K562 (cell line): Measurements from ENCODE around the gene DCTN2. TPM values are rescaled to one million over a fixed set of nuclear protein-coding genes. Genes with fewer than 3 reads are reported as not detected.

Experiments used
- ARHGAP35 ChIP-seq: fragments of 450-650 bp; IDR thresholded peaks from 2 replicates; pipeline ENCODE4 v1.6.1; 2018; ENCODE audit not compliant: partially characterized antibody
- CCNT2 ChIP-seq: IDR thresholded peaks from 2 replicates; pipeline ENCODE4 v1.6.1; 2011; ENCODE audit warnings: borderline replicate concordance, low read depth, mild to moderate bottlenecking, moderate library complexity, mixed read lengths, low read length; ENCODE audit not compliant: insufficient read length; ENCODE audit errors: extremely low read depth
- ETV6 ChIP-seq, 3 experiments: fragments of 150-350 bp in 1 of 3; sonication (generic) in 1 of 3; formaldehyde crosslinking in 1 of 3; IDR thresholded peaks; 2 replicates each; pipeline versions ENCODE4 v1.6.1 to v1.8.0; 2014 to 2022; ENCODE audit warnings: borderline replicate concordance in 2 of 3, low read depth in 2 of 3, antibody characterized with exemption in 1 of 3, low read length in 1 of 3, mild to moderate bottlenecking in 1 of 3, missing genetic modification reagents in 1 of 3
- FOXP1 ChIP-seq: sonication (generic); formaldehyde crosslinking; IDR thresholded peaks from 2 replicates; pipeline ENCODE4 v1.8.0; 2022; ENCODE audit warnings: mild to moderate bottlenecking, missing genetic modification reagents
- GABPB1 ChIP-seq: sonication (generic); formaldehyde crosslinking; IDR thresholded peaks from 2 replicates; pipeline ENCODE4 v1.8.0; 2022; ENCODE audit warnings: mild to moderate bottlenecking, missing genetic modification reagents
- GATAD2A ChIP-seq: fragments of 450-650 bp; IDR thresholded peaks from 2 replicates; pipeline ENCODE4 v1.6.1; 2017
- HDAC6 ChIP-seq: IDR thresholded peaks from 2 replicates; pipeline ENCODE4 v1.6.1; 2012; ENCODE audit warnings: low read depth, mild to moderate bottlenecking, control low read depth, inconsistent platforms, low read length, moderate library complexity
- HSF4 ChIP-seq: fragments of 250-450 bp; sonication (Bioruptor Pico); IDR thresholded peaks from 2 replicates; pipeline ENCODE4 v2.1.2; 2022; ENCODE audit warnings: mild to moderate bottlenecking, moderate library complexity, borderline replicate concordance
- IRF2 ChIP-seq: sonication (generic); formaldehyde crosslinking; IDR thresholded peaks from 2 replicates; pipeline ENCODE4 v1.8.1; 2022; ENCODE audit warnings: mild to moderate bottlenecking, missing genetic modification reagents
- MYBL2 ChIP-seq, 2 experiments: fragments of 450-650 bp in 1 of 2; sonication (generic) in 1 of 2; formaldehyde crosslinking in 1 of 2; IDR thresholded peaks; 2 replicates each; pipeline versions ENCODE4 v1.6.1 to v1.8.1; 2017 to 2022; ENCODE audit warnings: borderline replicate concordance in 1 of 2, inconsistent platforms in 1 of 2, low read depth in 1 of 2, mild to moderate bottlenecking in 1 of 2, missing genetic modification reagents in 1 of 2, moderate library complexity in 1 of 2
- PHB ChIP-seq: fragments of 250-450 bp; sonication (Bioruptor Pico); IDR thresholded peaks from 2 replicates; pipeline ENCODE4 v1.5.0; 2021
- PHF8 ChIP-seq: fragments of 200-600 bp; sonication (generic); IDR thresholded peaks from 2 replicates; pipeline ENCODE4 v1.6.1; 2012; ENCODE audit warnings: mixed run types, mild to moderate bottlenecking, inconsistent platforms, low read length, moderate library complexity, borderline replicate concordance
- RBM14 ChIP-seq: fragments of 200-400 bp; formaldehyde crosslinking; IDR thresholded peaks from 2 replicates; pipeline ENCODE4 v1.6.1; 2018; ENCODE audit warnings: low read depth, mild to moderate bottlenecking, low read length, moderate library complexity, borderline replicate concordance; ENCODE audit not compliant: insufficient read depth
- SMARCB1 ChIP-seq: IDR thresholded peaks from 2 replicates; pipeline ENCODE4 v1.6.1; 2011; ENCODE audit warnings: improper control_type of control experiment, low read depth; ENCODE audit not compliant: insufficient read length
- TFAM ChIP-seq: fragments of 250-450 bp; sonication (Bioruptor Pico); conservative IDR thresholded peaks from 2 replicates; pipeline ENCODE4 v1.5.0; 2021; ENCODE audit warnings: mild to moderate bottlenecking, moderate library complexity
- ZNF354B ChIP-seq: fragments of 250-450 bp; sonication (Bioruptor Pico); IDR thresholded peaks from 2 replicates; pipeline ENCODE4 v1.4.0; 2020
- ZNF584 ChIP-seq: fragments of 200-800 bp; sonication (Bioruptor generic); IDR thresholded peaks from 2 replicates; pipeline ENCODE4 v1.6.1; 2016; ENCODE audit warnings: low read depth, mild to moderate bottlenecking, missing genetic modification characterization, missing compliant biosample characterization
- ZNF77 ChIP-seq: fragments of 250-450 bp; sonication (Bioruptor Pico); IDR thresholded peaks from 2 replicates; pipeline ENCODE4 v1.5.0; 2020
- polyA plus RNA-seq, 8 experiments: library from polyadenylated mRNA; depleted of rRNA in 4 of 8; stranded (reverse) in 5 of 8; unstranded in 3 of 8; fragments of >200 nt; fragmentation: Nextera tagmentation in 2 of 8; fragmentation: Illumina TruSeq in 1 of 8; extraction: Ambion mirVana in 2 of 8; extraction: Trizol in 1 of 8; gene quantifications; 2 replicates each; pipeline versions ENCODE4 v1.2.1 to v1.2.3, GENCODE V29; 2011 to 2014; ENCODE audit warnings: inconsistent platforms in 1 of 8, missing spikeins in 1 of 8
- total RNA-seq, 7 experiments: library from RNA; depleted of rRNA in 6 of 7; stranded (reverse); fragments of >200 nt in 6 of 7; fragmentation: Illumina TruSeq in 2 of 7; extraction: Trizol in 2 of 7; gene quantifications; 2 replicates each; pipeline versions ENCODE4 v1.2.1 to v1.2.3, GENCODE V29; 2011 to 2021; ENCODE audit warnings: low replicate concordance in 1 of 7
- TF ChIP-seq, protein P1 (sequence below), 3 experiments: IDR thresholded peaks in 2 of 3; conservative IDR thresholded peaks in 1 of 3; 2 replicates each; pipeline ENCODE4 v1.5.1; 2011 to 2012; ENCODE audit warnings: low read length in 3 of 3, mild to moderate bottlenecking in 3 of 3, control low read depth in 2 of 3, improper control_type of control experiment in 1 of 3, inconsistent platforms in 1 of 3, low read depth in 1 of 3, mixed read lengths in 1 of 3, moderate library complexity in 1 of 3; ENCODE audit not compliant: insufficient read depth in 2 of 3
- TF ChIP-seq, protein P2 (sequence below): fragments of 250-450 bp; sonication (Bioruptor Pico); IDR thresholded peaks from 2 replicates; pipeline ENCODE4 v1.5.0; 2020; ENCODE audit warnings: mild to moderate bottlenecking
- TF ChIP-seq, protein P3 (sequence below): IDR thresholded peaks from 2 replicates; pipeline ENCODE4 v1.6.1; 2012; ENCODE audit warnings: low read depth, low read length, improper control_type of control experiment, borderline replicate concordance
- TF ChIP-seq, protein P4 (sequence below): sonication (generic); formaldehyde crosslinking; IDR thresholded peaks from 2 replicates; pipeline ENCODE4 v1.8.1; 2023; ENCODE audit warnings: mild to moderate bottlenecking, missing genetic modification reagents, moderate library complexity

DCTN2 gene
- total and polyA plus RNA-seq, 9 of the 15 experiments (the other 6 are each of a cell fraction or from before 2014, with no cell fraction given) = 43.6 to 270 (median 125) TPM

DNA sequence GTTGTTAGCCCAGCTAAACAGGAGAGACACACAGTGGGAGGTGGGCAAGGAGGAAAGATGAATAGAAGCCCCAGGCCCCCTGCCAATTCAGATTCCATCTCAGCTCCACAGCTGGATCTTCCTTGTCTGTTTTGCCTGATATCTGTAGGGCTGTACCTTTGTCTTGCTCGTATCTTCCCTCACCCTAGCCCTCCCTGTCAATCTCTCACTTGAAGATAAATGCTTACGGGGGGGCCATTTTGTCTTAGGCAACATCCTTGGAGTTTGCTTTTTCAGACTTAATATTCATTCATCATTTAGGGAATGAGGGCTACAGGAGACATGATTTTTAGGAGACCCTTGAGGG is 5.3 kb upstream of the DCTN2 start (continued):
- TF ChIP-seq, protein P1, sequence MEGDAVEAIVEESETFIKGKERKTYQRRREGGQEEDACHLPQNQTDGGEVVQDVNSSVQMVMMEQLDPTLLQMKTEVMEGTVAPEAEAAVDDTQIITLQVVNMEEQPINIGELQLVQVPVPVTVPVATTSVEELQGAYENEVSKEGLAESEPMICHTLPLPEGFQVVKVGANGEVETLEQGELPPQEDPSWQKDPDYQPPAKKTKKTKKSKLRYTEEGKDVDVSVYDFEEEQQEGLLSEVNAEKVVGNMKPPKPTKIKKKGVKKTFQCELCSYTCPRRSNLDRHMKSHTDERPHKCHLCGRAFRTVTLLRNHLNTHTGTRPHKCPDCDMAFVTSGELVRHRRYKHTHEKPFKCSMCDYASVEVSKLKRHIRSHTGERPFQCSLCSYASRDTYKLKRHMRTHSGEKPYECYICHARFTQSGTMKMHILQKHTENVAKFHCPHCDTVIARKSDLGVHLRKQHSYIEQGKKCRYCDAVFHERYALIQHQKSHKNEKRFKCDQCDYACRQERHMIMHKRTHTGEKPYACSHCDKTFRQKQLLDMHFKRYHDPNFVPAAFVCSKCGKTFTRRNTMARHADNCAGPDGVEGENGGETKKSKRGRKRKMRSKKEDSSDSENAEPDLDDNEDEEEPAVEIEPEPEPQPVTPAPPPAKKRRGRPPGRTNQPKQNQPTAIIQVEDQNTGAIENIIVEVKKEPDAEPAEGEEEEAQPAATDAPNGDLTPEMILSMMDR (IDR thresholded peaks at IDR 0.05 in 2 of 3, conservative IDR thresholded peaks at IDR 0.05 in 1 of 3; ENCODE audit: insufficient read depth in 2 of 3, low read depth in 1 of 3, low read length in 3 of 3) = no peak
- TF ChIP-seq IRF2 (CRISPR knock-in tag) (no peak), CCNT2 (peak; percentile 92), RBM14 (no peak), SMARCB1 (no peak), TFAM (CRISPR knock-in tag) (no peak), ARHGAP35 (no peak), ZNF77 (CRISPR knock-in tag) (no peak), FOXP1 (CRISPR knock-in tag) (no peak), PHB (no peak), ZNF584 (no peak), HDAC6 (no peak), HSF4 (no peak), GABPB1 (CRISPR knock-in tag) (no peak), PHF8 (no peak), ETV6 (IDR thresholded peaks at IDR 0.05; ENCODE audit: borderline replicate concordance in 1 of 2, low read depth in 2 of 2, low read length in 1 of 2) (no peak), ETV6 (CRISPR knock-in tag; IDR thresholded peaks at IDR 0.05; ENCODE audit: borderline replicate concordance) (no peak), MYBL2 (IDR thresholded peaks at IDR 0.05; ENCODE audit: low read depth) (no peak), MYBL2 (CRISPR knock-in tag; IDR thresholded peaks at IDR 0.05; ENCODE audit: borderline replicate concordance) (no peak), ZNF354B (CRISPR knock-in tag) (no peak), GATAD2A (no peak; the same call in 1 of the 2 replicates)
- TF ChIP-seq, protein P2, sequence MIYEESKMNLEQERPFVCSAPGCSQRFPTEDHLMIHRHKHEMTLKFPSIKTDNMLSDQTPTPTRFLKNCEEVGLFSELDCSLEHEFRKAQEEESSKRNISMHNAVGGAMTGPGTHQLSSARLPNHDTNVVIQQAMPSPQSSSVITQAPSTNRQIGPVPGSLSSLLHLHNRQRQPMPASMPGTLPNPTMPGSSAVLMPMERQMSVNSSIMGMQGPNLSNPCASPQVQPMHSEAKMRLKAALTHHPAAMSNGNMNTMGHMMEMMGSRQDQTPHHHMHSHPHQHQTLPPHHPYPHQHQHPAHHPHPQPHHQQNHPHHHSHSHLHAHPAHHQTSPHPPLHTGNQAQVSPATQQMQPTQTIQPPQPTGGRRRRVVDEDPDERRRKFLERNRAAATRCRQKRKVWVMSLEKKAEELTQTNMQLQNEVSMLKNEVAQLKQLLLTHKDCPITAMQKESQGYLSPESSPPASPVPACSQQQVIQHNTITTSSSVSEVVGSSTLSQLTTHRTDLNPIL (CRISPR knock-in tag) = no peak
- TF ChIP-seq, protein P3, sequence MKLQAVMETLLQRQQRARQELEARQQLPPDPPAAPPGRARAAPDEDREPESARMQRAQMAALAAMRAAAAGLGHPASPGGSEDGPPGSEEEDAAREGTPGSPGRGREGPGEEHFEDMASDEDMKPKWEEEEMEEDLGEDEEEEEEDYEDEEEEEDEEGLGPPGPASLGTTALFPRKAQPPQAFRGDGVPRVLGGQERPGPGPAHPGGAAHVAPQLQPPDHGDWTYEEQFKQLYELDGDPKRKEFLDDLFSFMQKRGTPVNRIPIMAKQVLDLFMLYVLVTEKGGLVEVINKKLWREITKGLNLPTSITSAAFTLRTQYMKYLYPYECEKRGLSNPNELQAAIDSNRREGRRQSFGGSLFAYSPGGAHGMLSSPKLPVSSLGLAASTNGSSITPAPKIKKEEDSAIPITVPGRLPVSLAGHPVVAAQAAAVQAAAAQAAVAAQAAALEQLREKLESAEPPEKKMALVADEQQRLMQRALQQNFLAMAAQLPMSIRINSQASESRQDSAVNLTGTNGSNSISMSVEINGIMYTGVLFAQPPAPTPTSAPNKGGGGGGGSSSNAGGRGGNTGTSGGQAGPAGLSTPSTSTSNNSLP = no peak
- TF ChIP-seq, protein P4, sequence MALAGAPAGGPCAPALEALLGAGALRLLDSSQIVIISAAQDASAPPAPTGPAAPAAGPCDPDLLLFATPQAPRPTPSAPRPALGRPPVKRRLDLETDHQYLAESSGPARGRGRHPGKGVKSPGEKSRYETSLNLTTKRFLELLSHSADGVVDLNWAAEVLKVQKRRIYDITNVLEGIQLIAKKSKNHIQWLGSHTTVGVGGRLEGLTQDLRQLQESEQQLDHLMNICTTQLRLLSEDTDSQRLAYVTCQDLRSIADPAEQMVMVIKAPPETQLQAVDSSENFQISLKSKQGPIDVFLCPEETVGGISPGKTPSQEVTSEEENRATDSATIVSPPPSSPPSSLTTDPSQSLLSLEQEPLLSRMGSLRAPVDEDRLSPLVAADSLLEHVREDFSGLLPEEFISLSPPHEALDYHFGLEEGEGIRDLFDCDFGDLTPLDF = no peak
